ENCODE data around the gene ELN. TPM values are rescaled to one million over a fixed set of nuclear protein-coding genes. Genes with fewer than 3 reads are reported as not detected.
A peak's percentile ranks its signal among the peaks of the same experiment; 100 is the strongest.

The ELN gene
- total and polyA plus RNA-seq, 2 of the 8 experiments (the other 6 are each of a cell fraction or from before 2014, with no cell fraction given), result 5.1 to 5.6 TPM

DNA sequence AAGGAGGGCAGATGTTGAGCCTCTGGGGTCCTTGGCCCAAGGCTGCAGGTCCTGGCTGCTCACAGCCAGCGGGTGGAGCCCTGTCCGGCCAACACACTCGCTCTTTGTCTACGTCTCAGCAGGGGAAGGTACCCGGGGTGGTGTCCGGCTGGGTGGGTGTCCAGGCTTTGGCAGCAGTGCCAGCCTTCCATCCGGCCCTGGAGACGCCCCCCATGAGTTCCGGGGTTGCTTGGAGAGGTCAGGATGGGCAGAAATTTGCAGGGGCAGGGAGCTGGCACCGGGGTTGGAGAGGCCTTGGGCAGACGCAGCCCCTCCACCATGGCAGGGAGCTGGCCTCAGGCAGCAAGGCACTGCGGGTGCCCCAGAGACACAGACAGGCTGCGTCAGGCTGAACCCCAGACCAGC is 42.2 kb upstream of the ELN start:
- H3K23ac ChIP-seq (ENCODE audit: insufficient read length), result no peak overlapping the region
- H3K79me1 ChIP-seq (ENCODE audit: low read depth, low read length), result no peaks in the 10 kb centered on the region

More for the DNA sequence above, 42.2 kb upstream of the ELN start:
- ChIA-PET CTCF (ENCODE audit: partially characterized antibody) (interaction anchor here (0.9 to 5.1 kb wide), 4 partner anchors 10 to 40 kb away, joined by 3 to 32 read pairs (median 5); no protein-coding TSS in a partner anchor), POLR2A (ENCODE audit: partially characterized antibody) (no interaction called here)
- H2AFZ ChIP-seq (ENCODE audit: low read length), result no peak overlapping the region
- no peaks in the 10 kb centered on the region for H3K9me3 ChIP-seq (ENCODE audit: insufficient read depth in 2 of 2, low read depth in 1 of 2, low read length in 1 of 2)
- peak overlapping the region; percentile 17 for H4K91ac ChIP-seq (replicated peaks; ENCODE audit: insufficient read length, low read length)
- peak in 1 of 2 experiments; percentile 44 for DNase-seq (ENCODE audit: low read depth in 1 of 2, low spot score in 2 of 2)
- no peaks in the 10 kb centered on the region for H3K27me3 ChIP-seq (replicated peaks in 1 of 4; ENCODE audit: control insufficient read depth in 3 of 4, extremely low read depth in 1 of 4, insufficient read depth in 3 of 4, low read length in 3 of 4)
- peak overlapping the region; percentile 57 for H4K8ac ChIP-seq (ENCODE audit: extremely low read depth, insufficient read depth, low read length)
- 97% methylated on average over 13 of the region's 13 CpGs; no CpG with 5 or more reads in 1 of the 2 experiments for WGBS, 2 experiments (ENCODE audit: extremely low coverage in 1 of 2, insufficient coverage in 1 of 2, insufficient read length in 1 of 2, insufficient replicate concordance in 2 of 2, low coverage in 1 of 2, low lambda C conversion rate in 2 of 2, missing lambda C conversion rate in 1 of 2)
- no peak overlapping the region for H3K4me3 ChIP-seq (ENCODE audit: extremely low read depth in 1 of 4, insufficient read depth in 2 of 4, low read depth in 3 of 4, low read length in 4 of 4)
- no peaks in the 10 kb centered on the region; a peak in 1 of 7 replicates for H3K4me1 ChIP-seq (replicated peaks in 1 of 4; ENCODE audit: control insufficient read depth in 3 of 4, insufficient read depth in 4 of 4, low read length in 3 of 4)
- H3K4me2 ChIP-seq (ENCODE audit: insufficient read depth in 1 of 2, low read depth in 2 of 2, low read length in 2 of 2), result no peak overlapping the region
- H3K23me2 ChIP-seq (ENCODE audit: low read depth, low read length), result no peaks in the 10 kb centered on the region
- H4K20me1 ChIP-seq (replicated peaks in 1 of 2; ENCODE audit: control insufficient read depth in 1 of 2, insufficient read depth in 2 of 2, low read length in 2 of 2), result no peaks in the 10 kb centered on the region
- H2BK12ac ChIP-seq (ENCODE audit: low read depth, low read length), result 0 out of 2 replicates have a peak overlapping the region, but pooled peaks have one; percentile 17
- H3K56ac ChIP-seq (replicated peaks; ENCODE audit: insufficient read length, low read depth, low read length), result no peak overlapping the region
- H2BK120ac ChIP-seq (replicated peaks; ENCODE audit: low read depth, low read length), result no peak overlapping the region
- peak overlapping the region; percentile 61; the same call in 1 of the 2 replicates for H2BK15ac ChIP-seq (ENCODE audit: low read length)
- H3K79me2 ChIP-seq (ENCODE audit: control insufficient read depth in 1 of 2, insufficient read depth in 2 of 2, low read length in 2 of 2), result no peaks in the 10 kb centered on the region
- TF ChIP-seq ASH2L (IDR thresholded peaks at IDR 0.05; ENCODE audit: low read length) (no peak), JUN (IDR thresholded peaks at IDR 0.05; ENCODE audit: low read depth, low read length) (no peak), SUZ12 (IDR thresholded peaks at IDR 0.05; ENCODE audit: low read length) (no peak), SIRT6 (IDR thresholded peaks at IDR 0.05; ENCODE audit: low read length) (no peak), CHD1 (IDR thresholded peaks at IDR 0.05; ENCODE audit: low read depth, low read length) (no peak)
- TF ChIP-seq, protein P1, sequence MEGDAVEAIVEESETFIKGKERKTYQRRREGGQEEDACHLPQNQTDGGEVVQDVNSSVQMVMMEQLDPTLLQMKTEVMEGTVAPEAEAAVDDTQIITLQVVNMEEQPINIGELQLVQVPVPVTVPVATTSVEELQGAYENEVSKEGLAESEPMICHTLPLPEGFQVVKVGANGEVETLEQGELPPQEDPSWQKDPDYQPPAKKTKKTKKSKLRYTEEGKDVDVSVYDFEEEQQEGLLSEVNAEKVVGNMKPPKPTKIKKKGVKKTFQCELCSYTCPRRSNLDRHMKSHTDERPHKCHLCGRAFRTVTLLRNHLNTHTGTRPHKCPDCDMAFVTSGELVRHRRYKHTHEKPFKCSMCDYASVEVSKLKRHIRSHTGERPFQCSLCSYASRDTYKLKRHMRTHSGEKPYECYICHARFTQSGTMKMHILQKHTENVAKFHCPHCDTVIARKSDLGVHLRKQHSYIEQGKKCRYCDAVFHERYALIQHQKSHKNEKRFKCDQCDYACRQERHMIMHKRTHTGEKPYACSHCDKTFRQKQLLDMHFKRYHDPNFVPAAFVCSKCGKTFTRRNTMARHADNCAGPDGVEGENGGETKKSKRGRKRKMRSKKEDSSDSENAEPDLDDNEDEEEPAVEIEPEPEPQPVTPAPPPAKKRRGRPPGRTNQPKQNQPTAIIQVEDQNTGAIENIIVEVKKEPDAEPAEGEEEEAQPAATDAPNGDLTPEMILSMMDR (IDR thresholded peaks at IDR 0.05; ENCODE audit: control extremely low read depth in 1 of 3, insufficient read depth in 1 of 3, low read depth in 1 of 3, low read length in 3 of 3), result peak in 1 of 3 experiments; percentile 2; a peak in 1 of 4 replicates
- H2BK20ac ChIP-seq (ENCODE audit: low read length), result no peak overlapping the region
- FAIRE-seq, result no peak
- H3K14ac ChIP-seq (ENCODE audit: insufficient read length), result no peak overlapping the region
- H3K18ac ChIP-seq (ENCODE audit: extremely low read depth, low read length), result no peak overlapping the region
- H2AK5ac ChIP-seq (ENCODE audit: low read depth, low read length), result no peak overlapping the region
- H3K9ac ChIP-seq (replicated peaks in 1 of 4; ENCODE audit: extremely low read depth in 1 of 4, low read depth in 3 of 4, low read length in 3 of 4), result no peak overlapping the region
- H3K36me3 ChIP-seq (ENCODE audit: control insufficient read depth in 2 of 4, insufficient read depth in 4 of 4, low read length in 3 of 4), result no peaks in the 10 kb centered on the region
- no peak overlapping the region for H3K4ac ChIP-seq (replicated peaks; ENCODE audit: insufficient read length, low read depth, low read length)
- H2BK5ac ChIP-seq (ENCODE audit: low read depth, low read length), result no peak overlapping the region
- no peak overlapping the region for H3K27ac ChIP-seq (ENCODE audit: low read depth, low read length)
- no peak overlapping the region for H4K5ac ChIP-seq (ENCODE audit: insufficient read length, low read depth, low read length)
